ENCODE measurements around the gene ADSS1. TPM values are rescaled to one million over a fixed set of nuclear protein-coding genes. Genes with fewer than 3 reads are reported as not detected.

Gene ADSS1
- total RNA-seq, 4 donors from 2014 or later, result 4.4 to 11.3 (median 7.1) TPM; not detected in 1

- no peak for TF ChIP-seq EP300 (IDR thresholded peaks at IDR 0.05; ENCODE audit: low read depth)
- no peak for DNase-seq
- Histone ChIP-seq H3K4me3 (no peak overlapping the region), H3K36me3 (peaks cover 0 to 8% (median 4%) of the 10 kb centered on the region in 4 donors), H3K9me3 (no peaks in the 10 kb centered on the region), H3K27me3 (no peaks in the 10 kb centered on the region), H3K27ac (no peak overlapping the region), H3K4me1 (peaks cover 16 to 22% (median 17%) of the 10 kb centered on the region in 4 donors)
- intact Hi-C loops (cut with DNase I; ENCODE audit: low total_unique reads) (no loop called here), in situ Hi-C loops (cut with MboI; ENCODE audit: low pct_ligation_motif_present in 1 of 4, low pct_unique_long_range_greater_than_20kb in 1 of 4, low sequenced_read_pairs in 3 of 4) (no loop called here)
- WGBS, 2 donors (ENCODE audit: low coverage in 1 of 2), result 76% methylated on average over 8 of the region's 11 CpGs; no CpG with 5 or more reads in 1 of the 2 donors
Observed at GRCh38 chr14:104755621-104756020, 31.6 kb downstream of the ADSS1 start.

DNA sequence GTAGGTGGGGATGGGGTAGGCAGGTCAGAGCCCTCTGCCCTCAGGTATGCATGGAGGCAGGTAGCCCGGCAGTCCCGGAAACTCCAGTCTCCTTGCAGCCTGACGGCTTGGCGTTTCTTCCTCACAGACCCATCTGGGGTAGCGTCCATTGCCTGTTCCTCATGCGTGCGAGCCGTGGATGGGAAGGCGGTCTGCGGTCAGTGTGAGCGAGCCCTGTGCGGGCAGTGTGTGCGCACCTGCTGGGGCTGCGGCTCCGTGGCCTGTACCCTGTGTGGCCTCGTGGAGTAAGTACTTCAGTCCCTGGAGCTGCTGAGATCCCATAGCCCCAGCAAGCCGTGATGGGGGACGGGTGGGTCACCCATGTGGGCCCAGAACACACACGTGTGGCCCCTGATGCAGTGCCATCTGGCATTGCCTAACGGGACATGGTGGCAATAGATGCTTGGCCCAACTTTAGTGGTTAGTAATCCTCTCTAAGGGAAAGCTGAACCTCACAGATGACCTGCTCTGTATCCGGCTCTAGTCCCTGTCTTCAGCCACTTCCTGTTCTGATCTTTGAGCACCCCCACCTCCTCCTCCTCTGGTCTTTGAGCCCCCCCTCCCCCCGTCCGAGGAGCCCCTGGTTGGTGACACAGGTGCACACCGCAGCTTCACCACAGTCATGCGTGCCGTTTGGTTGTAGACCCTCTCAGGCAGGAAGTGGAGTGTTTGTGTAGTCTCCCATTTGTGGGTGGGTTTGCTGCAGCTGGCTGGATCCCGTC lies 32.6 kb downstream of the ADSS1 start:
- Histone ChIP-seq H3K27ac (no peak overlapping the region), H3K36me3 (peaks cover 0 to 8% (median 4%) of the 10 kb centered on the region in 4 donors)

DNA sequence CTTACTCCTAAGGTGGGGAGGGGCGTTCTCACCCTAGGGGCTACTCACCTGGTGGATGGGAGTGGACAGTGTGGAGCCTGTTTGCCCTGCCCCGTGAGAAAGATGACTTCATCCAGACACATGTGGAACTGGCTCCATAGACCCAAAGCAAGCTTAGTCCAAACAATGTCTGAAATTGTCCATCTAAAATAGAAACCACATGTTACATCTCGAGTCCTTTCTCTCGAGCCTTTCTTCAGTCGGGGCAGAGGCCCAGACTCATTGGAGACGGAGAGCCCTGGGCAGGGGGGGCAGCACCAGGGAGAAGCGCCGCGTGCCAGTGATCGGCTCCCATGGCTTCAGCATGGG lies 33.2 kb downstream of the ADSS1 start:
- no peak for DNase-seq
- TF ChIP-seq CTCF (IDR thresholded peaks at IDR 0.05), result no peak
- TF ChIP-seq POLR2AphosphoS5 (IDR thresholded peaks at IDR 0.05), result no peak
- TF ChIP-seq EP300 (IDR thresholded peaks at IDR 0.05; ENCODE audit: low read depth), result no peak
- no peaks in the 10 kb centered on the region for H3K9me3 ChIP-seq
- in situ Hi-C loops (cut with MboI; ENCODE audit: low pct_ligation_motif_present in 1 of 4, low pct_unique_long_range_greater_than_20kb in 1 of 4, low sequenced_read_pairs in 3 of 4), result no loop called here
- peaks cover 0 to 8% (median 4%) of the 10 kb centered on the region in 4 donors for H3K36me3 ChIP-seq
- WGBS, 2 donors (ENCODE audit: low coverage in 1 of 2), result 75 to 80% methylated on average over 4 to 10 of the region's 10 CpGs
- intact Hi-C loops (cut with DNase I; ENCODE audit: low total_unique reads), result no loop called here
- no peak overlapping the region for H3K27ac ChIP-seq
- H3K4me1 ChIP-seq, result peaks cover 11 to 16% (median 12%) of the 10 kb centered on the region in 4 donors
- H3K4me3 ChIP-seq, result no peak overlapping the region
- no peaks in the 10 kb centered on the region for H3K27me3 ChIP-seq

More for the DNA sequence above, 32.6 kb downstream of the ADSS1 start:
- H3K9me3 ChIP-seq, result no peaks in the 10 kb centered on the region
- DNase-seq, result no peak
- no peak overlapping the region for H3K4me3 ChIP-seq
- WGBS, 2 donors (ENCODE audit: low coverage in 1 of 2), result 52 to 79% methylated on average over 6 to 26 of the region's 27 CpGs
- H3K27me3 ChIP-seq, result no peaks in the 10 kb centered on the region
- H3K4me1 ChIP-seq, result peaks cover 16 to 22% (median 17%) of the 10 kb centered on the region in 4 donors
- in situ Hi-C loops (cut with MboI; ENCODE audit: low pct_ligation_motif_present in 1 of 4, low pct_unique_long_range_greater_than_20kb in 1 of 4, low sequenced_read_pairs in 3 of 4), result no loop called here
- TF ChIP-seq POLR2A (IDR thresholded peaks at IDR 0.05) (no peak), POLR2AphosphoS5 (IDR thresholded peaks at IDR 0.05) (no peak), EP300 (IDR thresholded peaks at IDR 0.05; ENCODE audit: low read depth) (no peak), CTCF (IDR thresholded peaks at IDR 0.05) (no peak)
- intact Hi-C loops (cut with DNase I; ENCODE audit: low total_unique reads), result no loop called here

DNA sequence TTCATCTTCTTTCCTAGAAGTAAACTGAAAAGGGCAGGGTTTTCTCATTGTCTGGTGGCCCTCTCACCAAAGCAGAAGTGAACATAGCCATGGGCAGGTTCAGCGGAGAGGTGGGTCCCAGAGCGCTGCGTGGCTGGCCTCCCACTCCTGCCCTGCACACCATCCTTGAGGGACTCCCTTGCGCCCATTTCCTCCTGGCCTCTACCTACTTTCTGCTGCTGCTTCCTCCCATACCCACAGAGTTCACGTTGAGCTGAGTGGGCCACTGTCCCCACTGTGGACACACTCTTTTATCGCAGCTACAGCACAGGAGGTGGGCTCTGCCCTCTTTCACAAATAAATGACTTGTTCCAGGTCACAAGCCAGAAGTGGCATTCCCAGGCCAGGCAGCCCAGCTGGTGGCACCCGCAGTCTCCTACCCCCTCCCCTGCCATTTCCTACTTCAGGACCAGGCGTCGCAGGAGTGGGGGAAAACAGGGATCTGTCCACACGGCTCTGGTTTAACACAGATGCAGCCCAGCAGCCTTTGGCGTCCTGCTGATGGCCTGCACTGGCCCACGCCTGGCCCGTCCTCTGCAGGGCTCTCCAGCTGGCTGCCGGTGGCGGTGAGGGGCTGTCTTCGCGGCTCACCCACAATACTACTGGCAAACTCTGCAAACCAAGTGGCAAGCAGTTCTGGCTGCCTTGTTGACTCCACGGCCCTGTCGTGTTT lies 33.8 kb downstream of the ADSS1 start:
- no peak for TF ChIP-seq POLR2AphosphoS5 (IDR thresholded peaks at IDR 0.05)
- no peak for TF ChIP-seq POLR2A (IDR thresholded peaks at IDR 0.05)
- no peak for TF ChIP-seq CTCF (IDR thresholded peaks at IDR 0.05)
- no peak for TF ChIP-seq EP300 (IDR thresholded peaks at IDR 0.05; ENCODE audit: low read depth)
- 80 to 94% methylated on average over 2 to 19 of the region's 19 CpGs for WGBS, 2 donors (ENCODE audit: low coverage in 1 of 2)
- H3K27ac ChIP-seq, result no peak overlapping the region

More for the DNA sequence above, 33.8 kb downstream of the ADSS1 start:
- intact Hi-C loops (cut with DNase I; ENCODE audit: low total_unique reads), result no loop called here
- no peaks in the 10 kb centered on the region for H3K27me3 ChIP-seq
- H3K4me1 ChIP-seq, result peaks cover 10 to 16% (median 12%) of the 10 kb centered on the region in 4 donors
- no peaks in the 10 kb centered on the region for H3K9me3 ChIP-seq
- peaks cover 0 to 8% (median 4%) of the 10 kb centered on the region in 4 donors for H3K36me3 ChIP-seq
- in situ Hi-C loops (cut with MboI; ENCODE audit: low pct_ligation_motif_present in 1 of 4, low pct_unique_long_range_greater_than_20kb in 1 of 4, low sequenced_read_pairs in 3 of 4), result no loop called here
- no peak overlapping the region for H3K4me3 ChIP-seq
- DNase-seq, result no peak

Measured in transverse colon (tissue), 4 donors.